Testis (tissue), 3 donors: ENCODE data around the gene TLX1. TPM values are rescaled to one million over a fixed set of nuclear protein-coding genes. Genes with fewer than 3 reads are reported as not detected.

Experiments used
- DNase-seq: peaks from one replicate; pipeline ENCODE4 v3.0.0-alpha.2; 2019
- H3K27ac ChIP-seq, 2 donors: fragments of 200-600 bp; sonication (generic); one replicate each; pipeline ENCODE4 v1.5.1; 2019
- H3K27me3 ChIP-seq: fragments of 200-600 bp; sonication (generic); one replicate; pipeline ENCODE4 v1.5.1; 2019
- H3K36me3 ChIP-seq: fragments of 200-600 bp; sonication (generic); one replicate; pipeline ENCODE4 v1.5.1; 2017; ENCODE audit warnings: low read depth; ENCODE audit errors: missing control alignments
- H3K4me1 ChIP-seq: fragments of 200-600 bp; sonication (generic); one replicate; pipeline ENCODE4 v1.5.1; 2019
- H3K4me3 ChIP-seq, 2 donors: fragments of 200-600 bp; sonication (generic); one replicate each; pipeline ENCODE4 v1.5.1; 2017 to 2019
- H3K9me3 ChIP-seq: fragments of 200-600 bp; sonication (generic); one replicate; pipeline ENCODE4 v1.5.1; 2017
- POLR2A ChIP-seq: fragments of 450-650 bp; IDR thresholded peaks from one replicate; pipeline ENCODE4 v1.6.1; 2017; ENCODE audit warnings: antibody characterized with exemption, mild to moderate bottlenecking, moderate library complexity
- WGBS, 2 donors: methylation state at CpG; one replicate each; pipeline ENCODE4 v1.1.5; 2018; 5-methylcytosine and 5-hydroxymethylcytosine counted together
- intact Hi-C: fragments of 100-400 bp; cut with DNase I; formaldehyde crosslinking; loops from one replicate; pipeline ENCODE4 v1.15.1; 2023; ENCODE audit warnings: low total_unique reads
- polyA plus RNA-seq: library from polyadenylated mRNA; stranded (reverse); fragments of 350-450 nt; fragmentation: Illumina TruSeq; extraction: RNeasy Lipid Tissue Mini Kit (QIAGEN cat#74804); gene quantifications from one replicate; pipeline ENCODE4 v1.2.3, GENCODE V29; 2014; ENCODE audit warnings: low read depth, low replicate concordance; ENCODE audit not compliant: insufficient read depth
- total RNA-seq, 2 donors: library from RNA; depleted of rRNA; stranded (reverse); fragments of >200 nt; gene quantifications; one replicate each; pipeline ENCODE4 v1.2.3, GENCODE V29; 2016
- TF ChIP-seq, protein P1 (sequence below), 3 experiments: fragments of 450-650 bp in 2 of 3; fragments of 200-600 bp in 1 of 3; sonication (generic) in 1 of 3; IDR thresholded peaks; one replicate each; pipeline ENCODE4 v1.5.1; 2016 to 2019; ENCODE audit warnings: antibody characterized with exemption in 3 of 3, mild to moderate bottlenecking in 2 of 3, moderate library complexity in 1 of 3

The TLX1 gene
- total and polyA plus RNA-seq, 3 donors from 2014 or later: 0.44 to 1.7 (median 0.99) TPM

DNA sequence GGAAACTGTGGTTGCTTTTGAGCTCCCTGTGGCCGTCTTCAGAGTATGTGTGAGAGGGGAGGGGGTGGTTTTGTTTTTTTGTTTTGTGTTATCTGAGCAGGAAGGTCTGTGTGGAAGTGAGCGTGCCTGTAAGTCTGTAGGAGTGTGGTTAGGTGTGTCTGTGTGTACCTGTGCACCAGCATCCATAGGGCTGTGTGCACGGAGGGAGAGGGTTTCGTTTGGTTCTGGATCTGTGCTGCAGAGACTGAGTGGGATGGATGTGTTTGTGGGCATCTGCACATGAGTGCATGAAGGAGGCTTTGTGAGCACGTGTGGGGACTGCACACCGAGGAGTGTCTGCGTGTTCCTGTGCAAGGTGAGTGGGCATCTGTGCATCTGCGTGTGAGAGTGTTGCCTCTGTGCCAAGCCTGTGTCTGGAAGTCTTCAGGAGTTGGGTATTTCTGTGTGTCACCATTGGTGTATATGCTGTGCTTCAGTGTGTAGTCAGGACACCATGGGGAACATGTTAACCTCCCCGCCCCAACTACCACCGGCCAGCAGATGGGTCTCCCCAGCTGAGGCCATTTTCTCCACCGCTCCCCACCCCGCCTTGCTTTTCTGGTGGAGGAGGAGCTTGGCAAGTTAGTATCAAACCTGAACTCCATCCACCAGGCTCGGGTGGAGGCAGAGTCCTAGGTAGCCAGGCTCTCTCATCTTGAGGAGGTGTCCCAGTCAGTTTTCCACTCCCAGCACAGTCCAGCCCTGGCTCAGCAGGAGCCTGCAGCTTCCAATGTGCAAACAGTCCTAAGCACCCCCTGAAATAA, 7.1 kb upstream of the TLX1 start:
- TF ChIP-seq, protein P1, sequence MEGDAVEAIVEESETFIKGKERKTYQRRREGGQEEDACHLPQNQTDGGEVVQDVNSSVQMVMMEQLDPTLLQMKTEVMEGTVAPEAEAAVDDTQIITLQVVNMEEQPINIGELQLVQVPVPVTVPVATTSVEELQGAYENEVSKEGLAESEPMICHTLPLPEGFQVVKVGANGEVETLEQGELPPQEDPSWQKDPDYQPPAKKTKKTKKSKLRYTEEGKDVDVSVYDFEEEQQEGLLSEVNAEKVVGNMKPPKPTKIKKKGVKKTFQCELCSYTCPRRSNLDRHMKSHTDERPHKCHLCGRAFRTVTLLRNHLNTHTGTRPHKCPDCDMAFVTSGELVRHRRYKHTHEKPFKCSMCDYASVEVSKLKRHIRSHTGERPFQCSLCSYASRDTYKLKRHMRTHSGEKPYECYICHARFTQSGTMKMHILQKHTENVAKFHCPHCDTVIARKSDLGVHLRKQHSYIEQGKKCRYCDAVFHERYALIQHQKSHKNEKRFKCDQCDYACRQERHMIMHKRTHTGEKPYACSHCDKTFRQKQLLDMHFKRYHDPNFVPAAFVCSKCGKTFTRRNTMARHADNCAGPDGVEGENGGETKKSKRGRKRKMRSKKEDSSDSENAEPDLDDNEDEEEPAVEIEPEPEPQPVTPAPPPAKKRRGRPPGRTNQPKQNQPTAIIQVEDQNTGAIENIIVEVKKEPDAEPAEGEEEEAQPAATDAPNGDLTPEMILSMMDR (IDR thresholded peaks at IDR 0.05): no peak
- TF ChIP-seq POLR2A: no peak
- H3K4me1 ChIP-seq: peaks cover 20% of the 10 kb centered on the region
- no peaks in the 10 kb centered on the region for H3K9me3 ChIP-seq
- no peak overlapping the region for H3K4me3 ChIP-seq
- H3K36me3 ChIP-seq: no peaks in the 10 kb centered on the region
- 25 to 39% methylated on average over 9 to 13 of the region's 13 CpGs for WGBS, 2 donors
- peaks cover 6% of the 10 kb centered on the region for H3K27me3 ChIP-seq
- intact Hi-C loops: no loop called here
- H3K27ac ChIP-seq: no peak overlapping the region
- no peak for DNase-seq

DNA sequence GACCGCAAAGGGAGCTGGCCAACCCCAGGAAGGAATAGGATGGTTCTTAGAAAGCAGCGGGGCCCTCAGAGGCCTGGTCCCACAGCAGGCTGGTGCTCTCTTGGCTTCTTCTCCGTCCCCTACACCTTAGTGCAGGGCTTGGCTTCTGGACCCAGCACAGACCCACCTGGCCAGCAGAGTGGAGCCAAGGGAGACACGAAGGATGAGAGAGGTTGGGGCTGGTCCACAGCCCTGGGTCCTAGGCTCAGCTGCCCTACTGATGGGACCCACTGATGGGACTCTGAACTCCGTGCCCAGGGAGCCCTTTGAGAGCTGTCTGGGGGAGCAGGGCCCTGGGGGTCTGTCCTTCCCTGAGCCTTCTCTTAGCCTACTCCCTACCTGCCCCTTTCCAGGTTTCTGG, 6.2 kb upstream of the TLX1 start:
- Histone ChIP-seq H3K4me3 (no peak overlapping the region), H3K36me3 (no peaks in the 10 kb centered on the region), H3K27me3 (peaks cover 6% of the 10 kb centered on the region), H3K4me1 (peaks cover 20% of the 10 kb centered on the region), H3K27ac (no peak overlapping the region), H3K9me3 (no peaks in the 10 kb centered on the region)
- WGBS, 2 donors: 76 to 78% methylated on average over 5 of the region's 5 CpGs
- intact Hi-C loops: no loop called here
- TF ChIP-seq, protein P1 (IDR thresholded peaks at IDR 0.05): no peak
- TF ChIP-seq POLR2A: no peak
- no peak for DNase-seq

DNA sequence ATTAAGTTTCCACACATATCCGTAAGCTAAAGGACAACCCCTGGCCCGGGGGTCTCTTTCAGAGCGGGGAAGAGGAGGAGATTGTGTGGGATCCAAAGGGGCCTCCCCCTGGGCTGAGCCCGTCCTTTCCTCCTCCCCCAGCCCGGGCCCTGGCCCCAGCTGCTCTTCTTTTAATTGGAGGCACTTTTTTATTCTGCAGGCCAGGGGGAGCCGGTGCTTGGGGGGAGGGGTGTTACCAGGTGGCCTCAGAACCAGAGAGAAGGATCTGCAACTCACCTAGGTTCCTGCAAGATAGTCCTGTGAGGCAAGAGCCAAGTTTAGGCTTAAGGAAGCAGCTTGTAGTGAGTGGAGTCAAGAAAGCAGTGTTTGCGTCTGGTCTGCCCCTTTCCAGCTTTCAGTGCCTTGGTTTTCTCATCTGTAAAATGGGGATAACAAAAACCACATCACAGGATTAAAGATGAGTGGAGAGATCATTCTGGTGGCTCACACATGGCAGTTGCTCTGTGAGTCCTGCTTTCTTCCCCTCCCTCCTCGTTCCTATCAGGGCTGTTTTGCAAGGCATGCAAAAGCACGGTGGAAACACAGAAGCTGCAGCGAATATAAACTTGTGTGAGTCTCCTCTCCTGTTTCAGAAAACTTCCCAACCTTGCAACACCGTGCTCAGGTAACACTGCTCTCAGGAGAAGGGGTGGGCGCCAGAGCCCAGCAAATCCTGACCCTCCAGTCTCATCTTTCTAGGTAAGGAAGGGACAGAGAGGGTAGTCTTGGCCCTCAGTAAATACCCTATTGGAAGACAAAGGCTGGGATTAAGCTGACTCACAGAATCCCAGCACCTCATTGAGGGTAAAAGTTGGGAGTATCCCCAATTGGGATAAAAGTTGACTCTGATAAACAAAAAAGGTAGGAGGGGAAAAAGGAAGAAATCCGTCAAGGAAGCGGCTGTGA, 4.1 kb upstream of the TLX1 start:
- intact Hi-C loops: no loop called here
- no peak overlapping the region for H3K27ac ChIP-seq
- H3K4me3 ChIP-seq: no peak overlapping the region
- H3K9me3 ChIP-seq: no peaks in the 10 kb centered on the region
- DNase-seq: no peak
- peaks cover 18% of the 10 kb centered on the region for H3K4me1 ChIP-seq
- peaks cover 6% of the 10 kb centered on the region for H3K27me3 ChIP-seq
- WGBS, 2 donors: 41 to 42% methylated on average over 12 to 14 of the region's 14 CpGs
- TF ChIP-seq, protein P1 (IDR thresholded peaks at IDR 0.05): no peak
- TF ChIP-seq POLR2A: no peak
- H3K36me3 ChIP-seq: no peaks in the 10 kb centered on the region

DNA sequence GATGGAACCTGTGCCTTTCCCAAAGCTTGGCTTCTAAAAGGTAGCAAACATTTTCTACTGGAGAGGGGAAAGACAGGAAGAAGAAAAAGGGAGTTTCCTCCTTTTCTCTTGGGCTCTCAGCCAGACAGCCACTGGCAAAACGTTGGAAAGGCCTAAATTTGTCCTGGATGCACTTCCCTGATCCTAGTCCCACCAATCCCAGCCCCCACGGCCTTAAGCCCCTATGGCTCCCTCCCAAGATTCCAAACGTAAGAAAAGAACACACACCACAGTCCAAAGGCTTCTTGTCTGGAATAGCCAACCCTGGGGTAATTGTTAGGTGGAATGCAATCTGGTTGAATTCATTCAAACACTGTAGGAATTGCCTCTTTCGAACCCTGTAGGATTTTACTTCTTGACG, 959 bp upstream of the TLX1 start:
- H3K27me3 ChIP-seq: no peaks in the 10 kb centered on the region
- peaks cover 8% of the 10 kb centered on the region for H3K4me1 ChIP-seq
- H3K4me3 ChIP-seq: no peak overlapping the region
- 41 to 51% methylated on average over 5 of the region's 5 CpGs for WGBS, 2 donors
- TF ChIP-seq, protein P1 (IDR thresholded peaks at IDR 0.05): no peak
- TF ChIP-seq POLR2A: no peak
- H3K9me3 ChIP-seq: no peaks in the 10 kb centered on the region
- intact Hi-C loops: no loop called here
- H3K36me3 ChIP-seq: no peaks in the 10 kb centered on the region
- DNase-seq: no peak
- H3K27ac ChIP-seq: no peak overlapping the region
